ENCODE measurements around the gene SDHA.
"Not testable (repeated sequence)": the region's sequence is repeated elsewhere in the genome, so short reads cannot be mapped to it uniquely, and the experiment has no call there.

SDHA gene

GRCh38 chr5:222951-223715 lies 5.0 kb downstream of the SDHA start:
- DNase-seq: not testable (repeated sequence)

- DNase-seq: no peak
Measured at GRCh38 chr5:223791-224190, 5.7 kb downstream of the SDHA start.

GRCh38 chr5:225334-225733 lies 7.2 kb downstream of the SDHA start:
- DNase-seq: no peak

- not testable (repeated sequence) for DNase-seq
Measured at GRCh38 chr5:227375-227774, 9.3 kb downstream of the SDHA start.

GRCh38 chr5:228886-229285 lies 10.8 kb downstream of the SDHA start:
- DNase-seq: no peak

GRCh38 chr5:230711-231110 lies 12.6 kb downstream of the SDHA start:
- DNase-seq: no peak

GRCh38 chr5:231661-232060 lies 13.5 kb downstream of the SDHA start:
- DNase-seq: no peak

- DNase-seq: not testable (repeated sequence)
Measured at GRCh38 chr5:233426-233825, 15.3 kb downstream of the SDHA start.

- no peak for DNase-seq
Measured at GRCh38 chr5:234450-234849, 16.3 kb downstream of the SDHA start.

- not testable (repeated sequence) for DNase-seq
Measured at GRCh38 chr5:235527-235926, 17.4 kb downstream of the SDHA start.

GRCh38 chr5:237931-238330 lies 19.8 kb downstream of the SDHA start:
- not testable (repeated sequence) for DNase-seq

- not testable (repeated sequence) for DNase-seq
Measured at GRCh38 chr5:240550-240949, 22.4 kb downstream of the SDHA start.

- not testable (repeated sequence) for DNase-seq
Measured at GRCh38 chr5:241045-241669, 23.0 kb downstream of the SDHA start.

- DNase-seq: not testable (repeated sequence)
Measured at GRCh38 chr5:243683-244367, 25.7 kb downstream of the SDHA start.

GRCh38 chr5:245717-246116 lies 27.6 kb downstream of the SDHA start:
- not testable (repeated sequence) for DNase-seq

GRCh38 chr5:250396-250795 lies 32.3 kb downstream of the SDHA start:
- DNase-seq: not testable (repeated sequence)

- DNase-seq: not testable (repeated sequence)
Measured at GRCh38 chr5:251016-251415, 32.9 kb downstream of the SDHA start.

- DNase-seq: not testable (repeated sequence)
Measured at GRCh38 chr5:251538-251937, 33.4 kb downstream of the SDHA start.

- DNase-seq: not testable (repeated sequence)
Measured at GRCh38 chr5:251975-252374, 33.9 kb downstream of the SDHA start.

GRCh38 chr5:252546-252945 lies 34.4 kb downstream of the SDHA start:
- DNase-seq: no peak

GRCh38 chr5:254322-254721 lies 36.2 kb downstream of the SDHA start:
- DNase-seq: not testable (repeated sequence)

- not testable (repeated sequence) for DNase-seq
Measured at GRCh38 chr5:255116-255515, 37.0 kb downstream of the SDHA start.

GRCh38 chr5:256347-256746 lies 38.2 kb downstream of the SDHA start:
- not testable (repeated sequence) for DNase-seq

- DNase-seq: no peak
Measured at GRCh38 chr5:257148-257547, 39.0 kb downstream of the SDHA start.

All from SHP77 treated with DMSO at 0.1 percent for 48 hours (cell line).